ENCODE measurements around the gene TDRD12.
"Not testable (repeated sequence)": the region's sequence is repeated elsewhere in the genome, so short reads cannot be mapped to it uniquely, and the experiment has no call there.

DNA sequence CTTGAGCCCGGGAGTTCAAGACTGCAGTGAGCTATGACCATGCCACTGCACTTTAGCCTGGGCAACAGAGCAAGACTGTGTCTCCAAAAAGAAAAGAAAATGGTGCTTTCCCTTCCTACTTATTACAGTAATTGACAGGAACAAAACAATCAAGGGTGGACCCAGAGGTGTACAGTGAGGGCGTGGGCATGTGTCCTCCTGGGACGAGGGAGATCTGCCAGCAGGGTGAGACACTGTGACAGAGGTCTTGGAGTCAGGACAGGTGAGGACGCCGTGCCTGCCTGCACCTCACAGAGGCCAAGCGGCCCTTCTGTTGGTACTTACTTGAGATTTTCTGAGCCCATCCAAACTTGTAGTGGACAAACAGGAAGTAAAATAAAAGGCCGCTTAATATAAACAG is 113.3 kb downstream of the TDRD12 start:
- not testable (repeated sequence) for TF ChIP-seq YY1 (IDR thresholded peaks at IDR 0.05; ENCODE audit: insufficient read depth, insufficient read length); ZNF274 (IDR thresholded peaks at IDR 0.05; ENCODE audit: low read depth, low read length); SUZ12 (IDR thresholded peaks at IDR 0.05; ENCODE audit: extremely low read depth, insufficient read depth, insufficient read length)

Measured in NT2/D1 (cell line).